K562 (cell line): ENCODE results near the gene PFKFB2. TPM values are rescaled to one million over a fixed set of nuclear protein-coding genes. Genes with fewer than 3 reads are reported as not detected.

Experiments
- CTBP1 ChIP-seq: fragments of 450-650 bp; IDR thresholded peaks from 2 replicates; pipeline ENCODE4 v1.6.1; 2016; ENCODE audit warnings: borderline replicate concordance
- GATAD2A ChIP-seq: fragments of 450-650 bp; IDR thresholded peaks from 2 replicates; pipeline ENCODE4 v1.6.1; 2017
- HOXB6 ChIP-seq: fragments of 250-450 bp; sonication (Bioruptor Pico); IDR thresholded peaks from 2 replicates; pipeline ENCODE4 v1.5.1; 2022; ENCODE audit warnings: mild to moderate bottlenecking, borderline replicate concordance
- L3MBTL2 ChIP-seq: fragments of 450-650 bp; IDR thresholded peaks from 2 replicates; pipeline ENCODE4 v1.6.1; 2016; ENCODE audit warnings: mild to moderate bottlenecking, moderate library complexity
- NR1H2 ChIP-seq: sonication (generic); formaldehyde crosslinking; IDR thresholded peaks from 2 replicates; pipeline ENCODE4 v1.4.0; 2020; ENCODE audit warnings: mild to moderate bottlenecking, missing genetic modification reagents
- SP1 ChIP-seq: sonication (generic); formaldehyde crosslinking; IDR thresholded peaks from 2 replicates; pipeline ENCODE4 v1.8.1; 2022; ENCODE audit warnings: mild to moderate bottlenecking, missing genetic modification reagents
- ZC3H4 ChIP-seq: sonication (generic); formaldehyde crosslinking; IDR thresholded peaks from 2 replicates; pipeline ENCODE4 v1.9.0; 2021; ENCODE audit warnings: missing genetic modification reagents, borderline replicate concordance
- ZNF431 ChIP-seq: sonication (generic); formaldehyde crosslinking; IDR thresholded peaks from 2 replicates; pipeline ENCODE4 v1.8.0; 2022; ENCODE audit warnings: mild to moderate bottlenecking, missing genetic modification reagents
- polyA plus RNA-seq, 8 experiments: library from polyadenylated mRNA; depleted of rRNA in 4 of 8; stranded (reverse) in 5 of 8; unstranded in 3 of 8; fragments of >200 nt; fragmentation: Nextera tagmentation in 2 of 8; fragmentation: Illumina TruSeq in 1 of 8; extraction: Ambion mirVana in 2 of 8; extraction: Trizol in 1 of 8; gene quantifications; 2 replicates each; pipeline versions ENCODE4 v1.2.1 to v1.2.3, GENCODE V29; 2011 to 2014; ENCODE audit warnings: inconsistent platforms in 1 of 8, missing spikeins in 1 of 8
- total RNA-seq, 7 experiments: library from RNA; depleted of rRNA in 6 of 7; stranded (reverse); fragments of >200 nt in 6 of 7; fragmentation: Illumina TruSeq in 2 of 7; extraction: Trizol in 2 of 7; gene quantifications; 2 replicates each; pipeline versions ENCODE4 v1.2.1 to v1.2.3, GENCODE V29; 2011 to 2021; ENCODE audit warnings: low replicate concordance in 1 of 7
- TF ChIP-seq, protein P1 (sequence below): conservative IDR thresholded peaks from 2 replicates; pipeline ENCODE4 v1.6.1; 2011; ENCODE audit warnings: low read depth, mild to moderate bottlenecking, low read length; ENCODE audit not compliant: control insufficient read depth
- TF ChIP-seq, protein P2 (sequence below): sonication (generic); formaldehyde crosslinking; IDR thresholded peaks from 2 replicates; pipeline ENCODE4 v1.9.0; 2022; ENCODE audit warnings: mild to moderate bottlenecking, missing genetic modification reagents
- TF ChIP-seq, protein P3 (sequence below): sonication (generic); formaldehyde crosslinking; IDR thresholded peaks from 2 replicates; pipeline ENCODE4 v1.8.1; 2023; ENCODE audit warnings: mild to moderate bottlenecking, missing genetic modification reagents
- TF ChIP-seq, protein P4 (sequence below): fragments of 450-650 bp; IDR thresholded peaks from 2 replicates; pipeline ENCODE4 v1.6.1; 2016; ENCODE audit warnings: mild to moderate bottlenecking, moderate library complexity

PFKFB2 gene
- total and polyA plus RNA-seq, 9 of the 15 experiments (the other 6 are each of a cell fraction or from before 2014, with no cell fraction given): 6.9 to 26.0 (median 16.4) TPM

DNA sequence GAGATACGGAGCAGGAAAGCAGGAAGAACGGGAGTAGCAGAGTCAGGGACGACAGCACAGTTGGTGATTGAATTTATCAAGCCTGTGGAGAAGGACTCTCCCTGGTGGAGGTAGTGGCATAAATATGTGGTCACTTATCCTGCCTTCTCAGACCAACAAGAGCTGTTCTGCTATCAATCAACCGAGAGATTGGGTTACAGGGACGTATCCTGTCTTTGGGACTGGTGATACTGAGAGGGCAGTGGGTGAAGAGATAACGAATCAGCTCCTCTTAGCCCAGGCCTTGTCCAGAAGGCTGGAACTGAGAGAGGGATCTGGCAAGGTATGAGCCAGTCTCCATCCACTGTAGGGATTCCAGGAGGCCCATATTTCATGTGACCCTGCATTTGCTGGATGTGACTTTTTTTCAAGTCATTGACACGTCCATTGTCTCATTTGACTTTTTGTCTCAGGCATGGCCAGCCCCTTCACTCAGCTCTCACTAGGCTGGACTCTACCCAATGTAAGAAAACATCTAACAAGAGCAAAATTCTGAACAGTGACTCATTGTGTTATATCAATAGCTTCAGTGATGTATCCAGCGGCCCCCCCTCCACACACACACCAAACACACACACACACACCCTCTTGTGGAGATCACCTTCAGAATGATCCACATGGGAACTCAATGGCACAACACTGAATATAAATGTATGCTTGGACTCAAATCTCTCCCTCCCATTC is 31.8 kb upstream of the PFKFB2 start (continued):
- TF ChIP-seq, protein P1, sequence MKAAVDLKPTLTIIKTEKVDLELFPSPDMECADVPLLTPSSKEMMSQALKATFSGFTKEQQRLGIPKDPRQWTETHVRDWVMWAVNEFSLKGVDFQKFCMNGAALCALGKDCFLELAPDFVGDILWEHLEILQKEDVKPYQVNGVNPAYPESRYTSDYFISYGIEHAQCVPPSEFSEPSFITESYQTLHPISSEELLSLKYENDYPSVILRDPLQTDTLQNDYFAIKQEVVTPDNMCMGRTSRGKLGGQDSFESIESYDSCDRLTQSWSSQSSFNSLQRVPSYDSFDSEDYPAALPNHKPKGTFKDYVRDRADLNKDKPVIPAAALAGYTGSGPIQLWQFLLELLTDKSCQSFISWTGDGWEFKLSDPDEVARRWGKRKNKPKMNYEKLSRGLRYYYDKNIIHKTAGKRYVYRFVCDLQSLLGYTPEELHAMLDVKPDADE: peak; percentile 84
- TF ChIP-seq SP1 (CRISPR knock-in tag): no peak; the same call in 1 of the 2 replicates
- TF ChIP-seq, protein P2, sequence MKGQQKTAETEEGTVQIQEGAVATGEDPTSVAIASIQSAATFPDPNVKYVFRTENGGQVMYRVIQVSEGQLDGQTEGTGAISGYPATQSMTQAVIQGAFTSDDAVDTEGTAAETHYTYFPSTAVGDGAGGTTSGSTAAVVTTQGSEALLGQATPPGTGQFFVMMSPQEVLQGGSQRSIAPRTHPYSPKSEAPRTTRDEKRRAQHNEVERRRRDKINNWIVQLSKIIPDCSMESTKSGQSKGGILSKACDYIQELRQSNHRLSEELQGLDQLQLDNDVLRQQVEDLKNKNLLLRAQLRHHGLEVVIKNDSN (CRISPR knock-in tag): no peak
- TF ChIP-seq ZC3H4: no peak
- TF ChIP-seq CTBP1: peak; percentile 97
- TF ChIP-seq HOXB6 (CRISPR knock-in tag): no peak
- TF ChIP-seq, protein P3, sequence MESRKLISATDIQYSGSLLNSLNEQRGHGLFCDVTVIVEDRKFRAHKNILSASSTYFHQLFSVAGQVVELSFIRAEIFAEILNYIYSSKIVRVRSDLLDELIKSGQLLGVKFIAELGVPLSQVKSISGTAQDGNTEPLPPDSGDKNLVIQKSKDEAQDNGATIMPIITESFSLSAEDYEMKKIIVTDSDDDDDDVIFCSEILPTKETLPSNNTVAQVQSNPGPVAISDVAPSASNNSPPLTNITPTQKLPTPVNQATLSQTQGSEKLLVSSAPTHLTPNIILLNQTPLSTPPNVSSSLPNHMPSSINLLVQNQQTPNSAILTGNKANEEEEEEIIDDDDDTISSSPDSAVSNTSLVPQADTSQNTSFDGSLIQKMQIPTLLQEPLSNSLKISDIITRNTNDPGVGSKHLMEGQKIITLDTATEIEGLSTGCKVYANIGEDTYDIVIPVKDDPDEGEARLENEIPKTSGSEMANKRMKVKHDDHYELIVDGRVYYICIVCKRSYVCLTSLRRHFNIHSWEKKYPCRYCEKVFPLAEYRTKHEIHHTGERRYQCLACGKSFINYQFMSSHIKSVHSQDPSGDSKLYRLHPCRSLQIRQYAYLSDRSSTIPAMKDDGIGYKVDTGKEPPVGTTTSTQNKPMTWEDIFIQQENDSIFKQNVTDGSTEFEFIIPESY: no peak
- no peak for TF ChIP-seq L3MBTL2
- TF ChIP-seq, protein P4, sequence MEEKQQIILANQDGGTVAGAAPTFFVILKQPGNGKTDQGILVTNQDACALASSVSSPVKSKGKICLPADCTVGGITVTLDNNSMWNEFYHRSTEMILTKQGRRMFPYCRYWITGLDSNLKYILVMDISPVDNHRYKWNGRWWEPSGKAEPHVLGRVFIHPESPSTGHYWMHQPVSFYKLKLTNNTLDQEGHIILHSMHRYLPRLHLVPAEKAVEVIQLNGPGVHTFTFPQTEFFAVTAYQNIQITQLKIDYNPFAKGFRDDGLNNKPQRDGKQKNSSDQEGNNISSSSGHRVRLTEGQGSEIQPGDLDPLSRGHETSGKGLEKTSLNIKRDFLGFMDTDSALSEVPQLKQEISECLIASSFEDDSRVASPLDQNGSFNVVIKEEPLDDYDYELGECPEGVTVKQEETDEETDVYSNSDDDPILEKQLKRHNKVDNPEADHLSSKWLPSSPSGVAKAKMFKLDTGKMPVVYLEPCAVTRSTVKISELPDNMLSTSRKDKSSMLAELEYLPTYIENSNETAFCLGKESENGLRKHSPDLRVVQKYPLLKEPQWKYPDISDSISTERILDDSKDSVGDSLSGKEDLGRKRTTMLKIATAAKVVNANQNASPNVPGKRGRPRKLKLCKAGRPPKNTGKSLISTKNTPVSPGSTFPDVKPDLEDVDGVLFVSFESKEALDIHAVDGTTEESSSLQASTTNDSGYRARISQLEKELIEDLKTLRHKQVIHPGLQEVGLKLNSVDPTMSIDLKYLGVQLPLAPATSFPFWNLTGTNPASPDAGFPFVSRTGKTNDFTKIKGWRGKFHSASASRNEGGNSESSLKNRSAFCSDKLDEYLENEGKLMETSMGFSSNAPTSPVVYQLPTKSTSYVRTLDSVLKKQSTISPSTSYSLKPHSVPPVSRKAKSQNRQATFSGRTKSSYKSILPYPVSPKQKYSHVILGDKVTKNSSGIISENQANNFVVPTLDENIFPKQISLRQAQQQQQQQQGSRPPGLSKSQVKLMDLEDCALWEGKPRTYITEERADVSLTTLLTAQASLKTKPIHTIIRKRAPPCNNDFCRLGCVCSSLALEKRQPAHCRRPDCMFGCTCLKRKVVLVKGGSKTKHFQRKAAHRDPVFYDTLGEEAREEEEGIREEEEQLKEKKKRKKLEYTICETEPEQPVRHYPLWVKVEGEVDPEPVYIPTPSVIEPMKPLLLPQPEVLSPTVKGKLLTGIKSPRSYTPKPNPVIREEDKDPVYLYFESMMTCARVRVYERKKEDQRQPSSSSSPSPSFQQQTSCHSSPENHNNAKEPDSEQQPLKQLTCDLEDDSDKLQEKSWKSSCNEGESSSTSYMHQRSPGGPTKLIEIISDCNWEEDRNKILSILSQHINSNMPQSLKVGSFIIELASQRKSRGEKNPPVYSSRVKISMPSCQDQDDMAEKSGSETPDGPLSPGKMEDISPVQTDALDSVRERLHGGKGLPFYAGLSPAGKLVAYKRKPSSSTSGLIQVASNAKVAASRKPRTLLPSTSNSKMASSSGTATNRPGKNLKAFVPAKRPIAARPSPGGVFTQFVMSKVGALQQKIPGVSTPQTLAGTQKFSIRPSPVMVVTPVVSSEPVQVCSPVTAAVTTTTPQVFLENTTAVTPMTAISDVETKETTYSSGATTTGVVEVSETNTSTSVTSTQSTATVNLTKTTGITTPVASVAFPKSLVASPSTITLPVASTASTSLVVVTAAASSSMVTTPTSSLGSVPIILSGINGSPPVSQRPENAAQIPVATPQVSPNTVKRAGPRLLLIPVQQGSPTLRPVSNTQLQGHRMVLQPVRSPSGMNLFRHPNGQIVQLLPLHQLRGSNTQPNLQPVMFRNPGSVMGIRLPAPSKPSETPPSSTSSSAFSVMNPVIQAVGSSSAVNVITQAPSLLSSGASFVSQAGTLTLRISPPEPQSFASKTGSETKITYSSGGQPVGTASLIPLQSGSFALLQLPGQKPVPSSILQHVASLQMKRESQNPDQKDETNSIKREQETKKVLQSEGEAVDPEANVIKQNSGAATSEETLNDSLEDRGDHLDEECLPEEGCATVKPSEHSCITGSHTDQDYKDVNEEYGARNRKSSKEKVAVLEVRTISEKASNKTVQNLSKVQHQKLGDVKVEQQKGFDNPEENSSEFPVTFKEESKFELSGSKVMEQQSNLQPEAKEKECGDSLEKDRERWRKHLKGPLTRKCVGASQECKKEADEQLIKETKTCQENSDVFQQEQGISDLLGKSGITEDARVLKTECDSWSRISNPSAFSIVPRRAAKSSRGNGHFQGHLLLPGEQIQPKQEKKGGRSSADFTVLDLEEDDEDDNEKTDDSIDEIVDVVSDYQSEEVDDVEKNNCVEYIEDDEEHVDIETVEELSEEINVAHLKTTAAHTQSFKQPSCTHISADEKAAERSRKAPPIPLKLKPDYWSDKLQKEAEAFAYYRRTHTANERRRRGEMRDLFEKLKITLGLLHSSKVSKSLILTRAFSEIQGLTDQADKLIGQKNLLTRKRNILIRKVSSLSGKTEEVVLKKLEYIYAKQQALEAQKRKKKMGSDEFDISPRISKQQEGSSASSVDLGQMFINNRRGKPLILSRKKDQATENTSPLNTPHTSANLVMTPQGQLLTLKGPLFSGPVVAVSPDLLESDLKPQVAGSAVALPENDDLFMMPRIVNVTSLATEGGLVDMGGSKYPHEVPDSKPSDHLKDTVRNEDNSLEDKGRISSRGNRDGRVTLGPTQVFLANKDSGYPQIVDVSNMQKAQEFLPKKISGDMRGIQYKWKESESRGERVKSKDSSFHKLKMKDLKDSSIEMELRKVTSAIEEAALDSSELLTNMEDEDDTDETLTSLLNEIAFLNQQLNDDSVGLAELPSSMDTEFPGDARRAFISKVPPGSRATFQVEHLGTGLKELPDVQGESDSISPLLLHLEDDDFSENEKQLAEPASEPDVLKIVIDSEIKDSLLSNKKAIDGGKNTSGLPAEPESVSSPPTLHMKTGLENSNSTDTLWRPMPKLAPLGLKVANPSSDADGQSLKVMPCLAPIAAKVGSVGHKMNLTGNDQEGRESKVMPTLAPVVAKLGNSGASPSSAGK: no peak; the same call in 1 of the 2 replicates
- peak; percentile 89 for TF ChIP-seq GATAD2A
- no peak for TF ChIP-seq ZNF431 (CRISPR knock-in tag)
- TF ChIP-seq NR1H2 (CRISPR knock-in tag): no peak
